Renal cortical epithelial cell (primary cell): Measurements from ENCODE around the gene LRP5. TPM values are rescaled to one million over a fixed set of nuclear protein-coding genes. Genes with fewer than 3 reads are reported as not detected.

ENCODE experiments used
- total RNA-seq: library from RNA; depleted of rRNA; stranded (reverse); fragments of >200 nt; gene quantifications from 2 replicates; pipeline ENCODE4 v1.2.3, GENCODE V29; 2014

LRP5 gene
- total RNA-seq, 1 donor from 2014 or later = 58.6 TPM

Other genes starting within 250 kb of the LRP5 start
- gene CHKA, start 191.2 kb upstream of the LRP5 start, total RNA-seq = 6.6 and 23.6 TPM in 2 replicates
- gene KMT5B, start 99.3 kb upstream of the LRP5 start, total RNA-seq = 19.6 and 52.2 TPM in 2 replicates
- 13.5 and 20.8 TPM in 2 replicates for gene C11orf24, start 40.6 kb upstream of the LRP5 start, total RNA-seq
- 130 and 164 TPM in 2 replicates for gene PPP6R3, start 148.2 kb downstream of the LRP5 start, total RNA-seq